Aorta (tissue), 5 donors: ENCODE measurements around the gene RB1. TPM values are rescaled to one million over a fixed set of nuclear protein-coding genes. Genes with fewer than 3 reads are reported as not detected.

Source experiments
- ATAC-seq: fragments of 200-7000 bp; cut with Tn5 transposase; one replicate; pipeline ENCODE4 v1.9.1; 2022; ENCODE audit warnings: moderate library complexity; ENCODE audit not compliant: low FRiP score
- DNase-seq, 2 donors: peaks; one replicate each; pipeline ENCODE4 v3.0.0-alpha.2; 2020
- H3K27ac ChIP-seq, 2 donors: one replicate each; pipeline ENCODE4 v1.5.1; 2013; ENCODE audit warnings: low read length in 2 of 2, mild to moderate bottlenecking in 2 of 2, moderate library complexity in 2 of 2, control low read depth in 1 of 2, inconsistent platforms in 1 of 2, low read depth in 1 of 2
- H3K27me3 ChIP-seq, 2 donors: one replicate each; pipeline ENCODE4 v1.6.1; 2013; ENCODE audit warnings: control low read depth in 1 of 2, low read length in 1 of 2, mild to moderate bottlenecking in 1 of 2, moderate library complexity in 1 of 2; ENCODE audit not compliant: insufficient read depth in 2 of 2, control insufficient read depth in 1 of 2
- H3K36me3 ChIP-seq, 2 donors: one replicate each; pipeline ENCODE4 v1.6.1; 2013; ENCODE audit warnings: control low read depth in 1 of 2, low read length in 1 of 2, mild to moderate bottlenecking in 1 of 2; ENCODE audit not compliant: insufficient read depth in 2 of 2, control insufficient read depth in 1 of 2
- H3K4me1 ChIP-seq, 2 donors: one replicate each; pipeline ENCODE4 v1.6.1; 2013; ENCODE audit warnings: low read length in 2 of 2, control low read depth in 1 of 2, mild to moderate bottlenecking in 1 of 2, moderate library complexity in 1 of 2; ENCODE audit not compliant: insufficient read depth in 2 of 2, control insufficient read depth in 1 of 2
- H3K4me3 ChIP-seq, 2 donors: one replicate each; pipeline ENCODE4 v1.5.1; 2013; ENCODE audit warnings: low read length in 2 of 2, control low read depth in 1 of 2, mild to moderate bottlenecking in 1 of 2
- H3K9me3 ChIP-seq: one replicate; pipeline ENCODE4 v1.6.1; 2013; ENCODE audit warnings: mild to moderate bottlenecking, low read length; ENCODE audit not compliant: control insufficient read depth
- WGBS, 2 donors: extraction: QIAGEN DNeasy Blood & Tissue Kit; methylation state at CpG; one replicate each; pipeline ENCODE4 v1.1.7; 2013; 5-methylcytosine and 5-hydroxymethylcytosine counted together
- intact Hi-C, 2 donors: fragments of 100-400 bp; cut with DNase I; formaldehyde crosslinking; loops; one replicate each; pipeline versions ENCODE4 v1.14.2 to v1.15.0; 2022
- polyA plus RNA-seq, 2 donors: library from polyadenylated mRNA; stranded (reverse); fragments of 200-250 nt; gene quantifications; one replicate each; pipeline ENCODE4 v1.2.3, GENCODE V29; 2013
- total RNA-seq, 2 donors: library from RNA; stranded (reverse); fragmentation: NEBNext Ultra II Directional; extraction: Animal tissue kit (Norgen Biotek cat#: 25700); gene quantifications; one replicate each; pipeline ENCODE4 v1.2.1, GENCODE V29; 2021
- donor health status: healthy with polysubstance abuse.
- donor health status: Bipolar disorder and iron deficiency.
- donor health status: DM: no; HTN: no; CAD: no.
- donor health status: DM: no; HTN: no; CAD: no.
- donor health status: DM: yes; HTN: yes; CAD: no.

The RB1 gene
- total and polyA plus RNA-seq, 4 donors: 14.7 to 45.8 (median 38.5) TPM

DNA sequence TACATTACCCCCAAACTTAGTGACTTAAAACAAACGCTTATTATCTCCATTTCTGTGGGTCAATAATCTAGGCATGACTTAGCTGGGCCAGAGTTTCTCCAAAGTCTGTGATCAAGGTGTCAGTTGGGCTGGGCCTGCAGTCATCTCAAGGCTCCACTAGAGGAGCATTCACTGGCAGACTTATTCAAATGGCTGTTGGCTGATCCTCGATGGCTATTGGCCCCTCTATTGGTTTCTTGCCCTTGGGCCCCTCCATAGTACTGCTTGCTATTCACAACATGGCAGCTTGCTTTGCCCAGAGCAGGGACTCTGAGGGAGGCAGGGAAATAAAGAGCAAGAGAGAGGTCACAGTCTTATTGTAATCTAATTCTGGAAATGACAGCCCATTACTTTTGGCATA is 171.7 kb downstream of the RB1 start:
- 93 to 95% methylated on average over 2 of the region's 2 CpGs for WGBS, 2 donors
- ATAC-seq: no peak
- intact Hi-C loops: no loop called here
- no peak overlapping the region for H3K27ac ChIP-seq
- no peak for DNase-seq
- no peaks in the 10 kb centered on the region for H3K4me1 ChIP-seq
- no peak overlapping the region for H3K4me3 ChIP-seq
- no peaks in the 10 kb centered on the region for H3K9me3 ChIP-seq
- H3K36me3 ChIP-seq: peaks cover 0 to 2% of the 10 kb centered on the region in 2 donors
- no peaks in the 10 kb centered on the region for H3K27me3 ChIP-seq

DNA sequence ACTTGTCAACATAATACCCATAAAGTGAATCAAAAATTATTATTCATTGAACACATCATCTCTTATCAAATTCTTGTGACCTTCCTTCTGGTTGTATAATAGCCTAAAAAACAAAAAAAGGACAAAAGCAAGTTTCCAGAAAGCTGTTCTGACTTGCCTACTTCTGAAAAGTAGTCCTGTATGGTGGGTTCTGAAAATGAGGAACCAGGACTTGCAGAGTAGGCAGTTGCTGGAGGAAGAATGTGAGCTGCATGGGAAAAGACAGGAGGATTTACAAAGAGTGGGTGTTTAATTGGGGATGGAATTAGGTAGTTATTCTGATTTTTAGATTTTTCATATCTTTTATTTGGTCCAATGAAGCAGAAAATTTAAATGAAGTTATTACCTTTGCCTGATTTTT is 172.7 kb downstream of the RB1 start:
- Histone ChIP-seq H3K4me3 (no peak overlapping the region), H3K27me3 (no peaks in the 10 kb centered on the region), H3K36me3 (peaks cover 0 to 2% of the 10 kb centered on the region in 2 donors), H3K4me1 (no peaks in the 10 kb centered on the region), H3K27ac (no peak overlapping the region), H3K9me3 (no peaks in the 10 kb centered on the region)
- DNase-seq (no peak), ATAC-seq (no peak)
- intact Hi-C loops: no loop called here

DNA sequence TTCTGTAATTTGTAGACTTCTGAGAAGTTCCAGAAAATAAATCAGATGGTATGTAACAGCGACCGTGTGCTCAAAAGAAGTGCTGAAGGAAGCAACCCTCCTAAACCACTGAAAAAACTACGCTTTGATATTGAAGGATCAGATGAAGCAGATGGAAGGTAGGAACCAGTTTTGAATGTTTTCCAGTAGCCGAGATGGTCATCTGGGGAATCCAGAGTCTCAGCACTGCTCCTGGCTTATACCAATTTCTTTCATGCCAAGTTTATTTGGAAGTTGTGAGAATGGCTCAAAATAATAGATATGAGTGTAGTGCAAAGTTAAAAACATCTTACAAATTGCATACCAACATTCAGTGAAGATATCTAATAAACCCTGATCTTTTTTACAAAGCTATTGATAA is 173.1 kb downstream of the RB1 start:
- Histone ChIP-seq H3K9me3 (no peaks in the 10 kb centered on the region), H3K27me3 (no peaks in the 10 kb centered on the region), H3K36me3 (peaks cover 0 to 2% of the 10 kb centered on the region in 2 donors), H3K4me1 (no peaks in the 10 kb centered on the region), H3K4me3 (no peak overlapping the region), H3K27ac (no peak overlapping the region)
- ATAC-seq: no peak
- DNase-seq: no peak
- WGBS, 2 donors: 52 to 61% methylated on average over 4 of the region's 4 CpGs
- intact Hi-C loops: no loop called here

DNA sequence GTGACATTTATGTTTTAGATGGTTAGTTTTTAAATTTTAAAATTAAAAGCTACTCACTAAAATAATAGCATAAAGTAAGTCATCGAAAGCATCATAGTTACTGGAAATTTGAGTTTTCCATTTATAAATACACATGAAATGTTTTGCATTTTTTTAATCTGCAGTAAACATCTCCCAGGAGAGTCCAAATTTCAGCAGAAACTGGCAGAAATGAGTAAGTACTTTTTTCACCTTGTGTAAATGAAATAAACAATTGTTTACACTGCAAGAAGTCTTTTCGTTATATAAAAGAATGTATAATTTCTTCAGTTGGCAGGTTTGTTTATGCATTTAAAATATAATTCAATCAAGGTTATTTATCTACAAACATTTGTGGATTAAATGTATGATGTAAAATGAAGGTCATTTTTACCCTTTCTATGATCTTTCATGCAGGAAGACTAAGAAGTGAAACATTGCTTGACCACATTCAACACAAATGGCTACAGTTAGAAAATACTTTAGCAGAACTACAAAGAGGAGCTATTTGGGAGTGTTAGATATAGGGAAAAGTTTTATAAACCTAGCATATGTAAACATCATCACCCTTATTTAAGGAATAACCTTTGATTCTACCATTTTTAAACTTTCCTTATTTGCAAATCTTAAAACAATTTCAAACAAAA is 173.8 kb downstream of the RB1 start:
- Histone ChIP-seq H3K4me3 (no peak overlapping the region), H3K36me3 (peaks cover 0 to 2% of the 10 kb centered on the region in 2 donors), H3K4me1 (no peaks in the 10 kb centered on the region), H3K27me3 (no peaks in the 10 kb centered on the region), H3K9me3 (no peaks in the 10 kb centered on the region), H3K27ac (no peak overlapping the region)
- ATAC-seq (no peak), DNase-seq (no peak)
- intact Hi-C loops: no loop called here
- 92 to 98% methylated on average over 2 of the region's 2 CpGs for WGBS, 2 donors

DNA sequence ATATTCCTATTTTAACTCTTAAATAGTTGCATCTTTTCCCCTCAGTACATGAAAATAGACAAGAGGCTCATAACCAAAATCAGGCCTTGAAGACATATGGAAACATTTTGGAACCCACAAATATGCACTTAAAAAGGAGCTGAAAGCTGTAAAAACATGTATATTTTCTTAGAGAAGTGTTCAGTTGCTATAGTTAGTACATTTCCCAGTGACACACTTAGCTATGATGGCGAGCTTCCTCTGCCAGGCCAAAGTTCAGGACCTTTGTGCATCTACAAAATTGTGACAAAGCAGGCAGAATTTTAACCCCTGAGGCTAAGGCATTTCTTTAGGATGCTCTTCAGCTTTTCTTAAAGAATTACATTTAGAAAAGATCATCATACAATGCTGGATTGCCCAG is 174.8 kb downstream of the RB1 start:
- no peak for DNase-seq
- Histone ChIP-seq H3K27ac (no peak overlapping the region), H3K4me1 (no peaks in the 10 kb centered on the region), H3K27me3 (no peaks in the 10 kb centered on the region), H3K36me3 (peaks cover 0 to 2% of the 10 kb centered on the region in 2 donors), H3K9me3 (no peaks in the 10 kb centered on the region), H3K4me3 (no peak overlapping the region)
- WGBS, 2 donors: 54 to 60% methylated on average over 1 of the region's 1 CpG
- intact Hi-C loops: no loop called here
- no peak for ATAC-seq

DNA sequence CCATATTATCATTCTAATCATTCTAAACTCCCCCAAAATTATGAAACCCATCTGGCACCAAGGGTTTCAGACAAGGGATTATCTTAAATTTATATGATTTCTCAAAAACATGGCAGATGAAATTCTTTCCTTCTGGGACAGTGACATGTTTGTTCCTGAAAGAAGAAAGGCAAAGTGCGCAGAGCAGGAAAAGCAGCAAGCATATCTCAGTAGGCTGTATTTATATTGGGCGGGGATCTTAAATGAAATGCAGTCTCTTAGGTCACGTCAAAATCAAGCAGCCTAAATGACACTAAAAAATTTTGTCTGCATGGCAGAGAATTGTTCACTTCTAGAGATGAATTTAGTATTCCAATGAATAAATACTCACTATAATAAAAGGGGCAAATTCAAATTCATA is 180.0 kb downstream of the RB1 start:
- Histone ChIP-seq H3K27ac (no peak overlapping the region), H3K36me3 (peaks cover 0 to 3% of the 10 kb centered on the region in 2 donors), H3K4me3 (no peak overlapping the region), H3K27me3 (no peaks in the 10 kb centered on the region), H3K9me3 (no peaks in the 10 kb centered on the region), H3K4me1 (no peaks in the 10 kb centered on the region)
- no peak for ATAC-seq
- DNase-seq: no peak
- intact Hi-C loops: no loop called here
- 92 to 95% methylated on average over 3 of the region's 3 CpGs for WGBS, 2 donors

DNA sequence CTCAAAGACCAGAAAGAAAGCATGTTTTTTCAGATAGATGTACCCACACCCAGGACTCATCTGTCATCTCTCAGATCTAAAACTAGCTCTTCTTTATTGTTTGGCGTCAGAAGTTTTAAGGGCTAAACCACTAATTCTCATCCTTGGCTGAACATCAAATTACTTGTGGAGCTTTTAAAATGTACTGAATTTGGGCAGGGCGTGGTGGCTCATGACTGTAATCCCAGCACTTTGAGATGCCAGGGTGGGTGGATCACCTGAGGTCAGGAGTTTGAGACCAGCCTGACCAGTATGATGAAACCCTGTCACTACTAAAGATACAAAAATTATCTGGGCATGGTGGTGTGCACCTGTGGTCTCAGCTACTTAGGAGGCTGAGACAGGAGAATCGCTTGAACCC is 181.9 kb downstream of the RB1 start:
- Histone ChIP-seq H3K4me3 (no peak overlapping the region), H3K4me1 (no peaks in the 10 kb centered on the region), H3K36me3 (peaks cover 0 to 1% of the 10 kb centered on the region in 2 donors), H3K27ac (no peak overlapping the region), H3K9me3 (no peaks in the 10 kb centered on the region), H3K27me3 (no peaks in the 10 kb centered on the region)
- ATAC-seq: no peak
- no peak for DNase-seq
- intact Hi-C loops: no loop called here
- WGBS, 2 donors: 80 to 93% methylated on average over 3 of the region's 3 CpGs

DNA sequence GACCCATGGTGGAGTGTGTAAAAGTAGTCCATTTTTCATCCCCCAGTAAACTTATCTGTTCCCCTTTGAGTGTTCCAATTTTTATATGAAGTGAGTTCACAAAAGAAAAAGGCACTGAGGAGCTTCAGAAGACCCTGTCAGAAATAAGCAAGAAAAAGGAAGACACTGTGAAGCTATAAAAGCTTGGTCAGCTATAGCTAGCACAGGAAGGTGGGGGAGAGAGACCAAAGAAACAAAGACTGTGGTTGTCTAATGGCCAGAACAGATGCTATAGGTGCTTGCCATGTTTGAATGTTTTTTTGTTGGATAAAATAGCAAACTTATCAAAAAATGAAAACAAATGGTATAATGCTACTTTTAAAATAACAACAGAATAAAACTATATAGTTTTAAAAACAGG is 182.8 kb downstream of the RB1 start:
- H3K4me1 ChIP-seq: no peaks in the 10 kb centered on the region
- no peak overlapping the region for H3K4me3 ChIP-seq
- H3K27ac ChIP-seq: no peak overlapping the region
- H3K36me3 ChIP-seq: peaks cover 0 to 1% of the 10 kb centered on the region in 2 donors
- no peaks in the 10 kb centered on the region for H3K27me3 ChIP-seq
- DNase-seq (no peak), ATAC-seq (no peak)
- intact Hi-C loops: no loop called here
- H3K9me3 ChIP-seq: no peaks in the 10 kb centered on the region

DNA sequence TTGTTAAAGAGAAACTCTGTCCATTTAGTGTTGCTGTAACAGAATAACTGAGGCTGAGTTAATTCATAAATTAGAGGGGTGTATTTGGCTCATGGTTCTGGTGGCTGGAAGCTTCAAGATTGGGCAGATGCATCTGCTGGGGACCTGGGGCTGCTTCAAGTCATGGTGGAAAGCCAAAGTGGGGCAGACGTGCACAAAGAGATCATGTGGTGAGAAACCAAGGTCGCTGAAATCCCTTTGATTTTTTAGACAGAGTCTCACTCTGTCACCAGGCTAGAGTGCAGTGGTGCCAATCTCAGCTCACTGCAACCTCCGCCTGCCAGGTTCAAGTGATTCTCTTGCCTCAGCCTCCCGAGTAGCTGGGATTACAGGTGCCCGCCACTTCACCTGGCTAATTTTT is 183.3 kb downstream of the RB1 start:
- Histone ChIP-seq H3K4me1 (no peaks in the 10 kb centered on the region), H3K27me3 (no peaks in the 10 kb centered on the region), H3K4me3 (no peak overlapping the region), H3K9me3 (no peaks in the 10 kb centered on the region), H3K36me3 (peaks cover 0 to 1% of the 10 kb centered on the region in 2 donors), H3K27ac (no peak overlapping the region)
- ATAC-seq (no peak), DNase-seq (no peak)
- 87 to 90% methylated on average over 5 of the region's 5 CpGs for WGBS, 2 donors
- intact Hi-C loops: no loop called here
